ENCODE measurements around the gene ACAD8.

DNA sequence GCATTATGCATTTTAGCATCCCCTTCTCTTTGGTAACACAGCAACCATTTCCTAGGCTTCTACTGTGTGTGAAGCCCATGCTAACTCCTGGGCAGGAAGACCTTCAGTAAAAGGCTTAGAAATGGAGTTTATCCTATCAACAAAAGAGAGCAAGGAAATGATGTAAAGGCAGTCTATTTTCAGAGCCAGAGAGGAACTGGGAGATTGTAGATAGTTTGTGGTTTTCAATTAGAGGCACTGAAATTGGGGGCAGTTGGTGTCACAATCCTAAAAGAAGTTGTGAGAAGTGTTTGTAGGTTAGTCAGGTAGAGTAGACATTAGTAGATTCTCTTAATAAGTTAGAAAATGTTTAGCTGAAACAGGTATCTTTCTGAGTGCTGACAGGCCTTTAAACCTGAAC lies 7.1 kb downstream of the ACAD8 start:
- TF ChIP-seq, protein P1, sequence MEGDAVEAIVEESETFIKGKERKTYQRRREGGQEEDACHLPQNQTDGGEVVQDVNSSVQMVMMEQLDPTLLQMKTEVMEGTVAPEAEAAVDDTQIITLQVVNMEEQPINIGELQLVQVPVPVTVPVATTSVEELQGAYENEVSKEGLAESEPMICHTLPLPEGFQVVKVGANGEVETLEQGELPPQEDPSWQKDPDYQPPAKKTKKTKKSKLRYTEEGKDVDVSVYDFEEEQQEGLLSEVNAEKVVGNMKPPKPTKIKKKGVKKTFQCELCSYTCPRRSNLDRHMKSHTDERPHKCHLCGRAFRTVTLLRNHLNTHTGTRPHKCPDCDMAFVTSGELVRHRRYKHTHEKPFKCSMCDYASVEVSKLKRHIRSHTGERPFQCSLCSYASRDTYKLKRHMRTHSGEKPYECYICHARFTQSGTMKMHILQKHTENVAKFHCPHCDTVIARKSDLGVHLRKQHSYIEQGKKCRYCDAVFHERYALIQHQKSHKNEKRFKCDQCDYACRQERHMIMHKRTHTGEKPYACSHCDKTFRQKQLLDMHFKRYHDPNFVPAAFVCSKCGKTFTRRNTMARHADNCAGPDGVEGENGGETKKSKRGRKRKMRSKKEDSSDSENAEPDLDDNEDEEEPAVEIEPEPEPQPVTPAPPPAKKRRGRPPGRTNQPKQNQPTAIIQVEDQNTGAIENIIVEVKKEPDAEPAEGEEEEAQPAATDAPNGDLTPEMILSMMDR (IDR thresholded peaks at IDR 0.05), result no peak
- no peak for TF ChIP-seq POLR2AphosphoS5 (IDR thresholded peaks at IDR 0.05)

Data from breast epithelium (tissue), 3 donors.